Measurements from ENCODE around the gene MAS1.

MAS1 gene

GRCh38 chr6:159880412-159880975 lies 10.3 kb upstream of the MAS1 start:
- DNase-seq (ENCODE audit: low read depth in 2 of 2) = no peak

DNA sequence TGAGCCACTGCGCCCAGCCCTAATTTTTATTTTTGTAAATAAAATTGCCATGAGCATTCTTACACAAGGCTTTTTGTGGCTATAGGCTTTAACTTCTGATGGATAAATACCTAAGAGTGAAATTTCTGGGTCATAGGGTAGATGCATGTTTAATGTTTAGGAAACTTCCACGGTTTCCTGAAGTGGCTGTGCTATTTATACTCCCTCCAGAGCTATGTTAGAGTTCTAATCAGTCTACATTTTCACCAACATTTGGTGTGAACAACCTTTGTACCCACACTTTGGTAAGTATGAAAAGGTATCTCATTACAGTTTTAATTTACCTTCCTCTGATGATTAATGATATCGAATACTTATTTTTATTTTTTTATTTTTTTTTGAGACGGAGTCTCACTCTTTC lies 6.1 kb upstream of the MAS1 start:
- no peak for DNase-seq (ENCODE audit: low read depth in 2 of 2)

DNA sequence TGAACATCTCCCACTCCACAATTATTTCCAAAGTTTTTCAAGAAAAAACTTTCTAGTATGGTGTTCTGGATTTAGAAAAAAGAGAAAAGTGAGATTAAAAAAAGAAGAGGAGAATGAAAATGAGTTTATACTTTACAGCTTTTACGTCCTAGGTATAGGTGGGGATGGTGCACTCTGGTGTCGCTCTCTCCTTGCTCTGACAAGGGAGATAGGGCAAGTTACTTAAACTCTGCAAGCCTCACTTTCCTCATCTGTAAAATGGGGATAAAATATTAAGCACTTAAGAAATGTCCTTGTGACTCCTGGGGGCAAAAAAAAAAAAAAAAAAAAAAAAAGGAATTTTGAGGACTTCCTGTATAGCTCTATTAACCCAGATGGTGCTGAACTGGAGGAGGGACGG lies 4.5 kb upstream of the MAS1 start:
- no peak for DNase-seq (ENCODE audit: low read depth in 2 of 2)

DNA sequence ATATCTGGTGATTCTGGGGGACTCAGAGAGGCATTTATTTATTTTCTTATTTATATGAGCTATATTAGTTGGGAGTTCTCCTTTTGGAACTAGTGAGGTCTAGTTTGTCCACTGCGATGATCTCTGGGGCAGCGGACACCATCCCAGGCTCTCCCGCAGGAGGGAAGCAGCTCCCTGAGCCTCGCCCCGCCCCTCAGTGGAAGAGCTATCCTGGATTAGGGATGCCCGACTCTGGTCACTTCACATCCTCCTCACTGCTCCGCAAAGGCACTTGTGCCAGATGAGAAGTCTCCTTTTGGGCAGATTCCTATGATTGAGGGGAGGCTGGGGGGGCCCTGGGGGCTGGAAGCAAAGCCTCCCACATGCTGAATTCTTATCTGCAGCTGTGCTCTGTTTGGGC lies 3.6 kb upstream of the MAS1 start:
- DNase-seq (ENCODE audit: low read depth in 2 of 2) = no peak

- no peak for DNase-seq (ENCODE audit: low read depth in 2 of 2)
These were observed 3.0 kb upstream of the MAS1 start for GRCh38 chr6:159887761-159888160.

GRCh38 chr6:159890201-159890600 lies 587 bp upstream of the MAS1 start:
- DNase-seq (ENCODE audit: low read depth in 2 of 2) = no peak

DNA sequence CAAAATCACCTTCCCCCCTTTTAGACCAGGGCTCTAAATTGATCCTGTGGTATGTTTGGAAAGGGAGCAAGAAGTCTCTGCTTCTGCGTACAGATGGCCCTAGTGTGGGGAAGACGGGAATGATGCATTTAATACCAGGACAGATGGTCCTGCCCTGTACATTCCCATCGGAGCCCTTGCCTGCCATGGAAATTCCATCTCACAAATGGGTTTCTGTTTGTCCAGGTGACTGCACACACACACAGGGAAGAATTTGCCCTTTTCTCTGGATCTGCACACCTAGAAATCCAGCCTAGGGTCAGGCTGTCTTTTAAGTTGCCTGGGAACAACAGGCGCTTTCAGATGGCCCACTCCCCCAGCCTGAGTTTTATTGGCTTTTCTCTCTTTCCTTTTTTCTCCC lies 1.3 kb downstream of the MAS1 start:
- DNase-seq (ENCODE audit: low read depth in 2 of 2) = no peak

DNA sequence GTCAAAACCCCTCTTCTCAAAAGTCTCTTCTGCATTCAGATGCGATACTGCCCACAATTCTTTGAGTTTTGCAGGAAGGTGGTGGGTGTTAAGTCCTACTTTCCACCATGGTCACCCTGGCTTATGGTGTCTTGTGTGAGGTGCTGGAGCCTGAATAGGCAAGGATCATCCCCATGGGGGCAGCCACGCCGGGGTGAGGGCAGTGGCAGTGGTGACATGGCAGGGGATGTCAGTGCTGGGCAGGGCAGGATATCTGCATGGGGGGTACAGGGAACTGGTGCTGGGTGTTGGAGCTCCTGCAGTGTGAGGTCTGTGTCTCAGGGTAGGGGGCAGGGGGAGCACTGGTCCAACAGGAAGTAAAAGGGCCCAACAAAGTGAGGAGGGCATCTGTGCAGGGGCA lies 2.3 kb downstream of the MAS1 start:
- DNase-seq (ENCODE audit: low read depth in 2 of 2) = no peak

DNA sequence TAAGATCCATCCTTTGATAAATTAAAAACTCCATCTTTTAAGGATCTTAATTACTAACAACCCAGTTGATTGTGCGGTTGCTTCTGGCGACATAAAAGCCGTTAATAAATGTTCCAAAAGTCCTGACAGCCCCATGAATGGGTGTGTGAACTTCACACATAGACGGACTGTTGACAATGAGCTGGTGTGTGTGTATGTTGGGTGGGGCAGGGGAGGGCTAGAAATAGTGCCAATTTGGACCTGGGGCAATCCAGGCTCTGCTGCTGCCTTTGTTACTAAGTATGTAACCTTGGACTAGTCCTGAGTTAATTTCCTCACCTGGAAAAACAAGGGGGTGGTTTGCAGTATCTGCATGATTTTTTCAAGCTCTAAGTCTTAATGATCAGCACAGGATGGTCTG lies 4.2 kb downstream of the MAS1 start:
- DNase-seq (ENCODE audit: low read depth in 2 of 2) = no peak

DNA sequence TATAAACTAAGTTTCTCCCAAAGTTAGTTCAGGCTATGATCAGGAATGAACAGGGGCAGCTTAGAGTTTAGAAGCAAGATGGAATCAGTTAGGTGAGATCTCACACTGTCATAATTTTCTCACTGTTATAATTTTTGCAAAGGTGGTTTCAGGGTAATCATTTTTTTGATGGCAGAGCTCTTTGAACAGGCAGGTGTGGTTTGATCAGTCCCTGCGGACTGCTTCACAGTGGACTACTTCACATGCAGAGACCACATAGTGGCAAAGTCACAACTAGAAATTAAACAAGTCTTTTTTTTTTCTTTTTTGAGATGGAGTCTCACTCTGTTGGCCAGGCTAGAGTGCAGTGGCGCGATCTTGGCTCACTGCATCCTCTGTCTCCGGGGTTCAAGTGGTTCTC lies 6.8 kb downstream of the MAS1 start:
- no peak for DNase-seq (ENCODE audit: low read depth in 2 of 2)

- no peak for DNase-seq (ENCODE audit: low read depth in 2 of 2)
These were observed 7.7 kb downstream of the MAS1 start for GRCh38 chr6:159898519-159898918.

GRCh38 chr6:159899994-159900745 lies 9.4 kb downstream of the MAS1 start:
- no peak for DNase-seq (ENCODE audit: low read depth in 2 of 2)

GRCh38 chr6:159902620-159903019 lies 11.8 kb downstream of the MAS1 start:
- DNase-seq (ENCODE audit: low read depth in 2 of 2) = no peak

GRCh38 chr6:159904497-159904911 lies 13.7 kb downstream of the MAS1 start:
- DNase-seq (ENCODE audit: low read depth in 2 of 2) = no peak

DNA sequence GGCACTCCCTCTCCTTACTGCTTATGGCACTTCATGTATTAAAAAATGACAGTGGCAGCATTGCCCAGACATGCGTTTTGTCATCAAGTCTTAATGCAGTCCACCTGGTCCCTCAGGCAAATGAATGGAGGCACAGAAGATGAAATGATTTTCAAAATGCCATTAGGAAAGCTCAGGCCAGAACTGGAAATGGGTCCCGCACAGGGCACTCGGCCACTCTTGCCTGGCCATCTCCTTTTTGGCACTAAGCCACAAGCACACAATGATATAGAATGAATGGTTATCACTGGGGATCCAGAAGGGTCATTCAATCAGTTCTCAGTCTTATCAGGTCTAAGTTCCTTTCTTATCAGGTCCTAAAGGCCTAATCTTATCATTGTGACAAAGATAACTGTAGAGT lies 15.6 kb downstream of the MAS1 start:
- no peak for DNase-seq (ENCODE audit: low read depth in 2 of 2)

- DNase-seq (ENCODE audit: low read depth in 2 of 2) = no peak
These were observed 17.7 kb downstream of the MAS1 start for GRCh38 chr6:159908535-159908934.

GRCh38 chr6:159908979-159909378 lies 18.2 kb downstream of the MAS1 start:
- DNase-seq (ENCODE audit: low read depth in 2 of 2) = no peak

DNA sequence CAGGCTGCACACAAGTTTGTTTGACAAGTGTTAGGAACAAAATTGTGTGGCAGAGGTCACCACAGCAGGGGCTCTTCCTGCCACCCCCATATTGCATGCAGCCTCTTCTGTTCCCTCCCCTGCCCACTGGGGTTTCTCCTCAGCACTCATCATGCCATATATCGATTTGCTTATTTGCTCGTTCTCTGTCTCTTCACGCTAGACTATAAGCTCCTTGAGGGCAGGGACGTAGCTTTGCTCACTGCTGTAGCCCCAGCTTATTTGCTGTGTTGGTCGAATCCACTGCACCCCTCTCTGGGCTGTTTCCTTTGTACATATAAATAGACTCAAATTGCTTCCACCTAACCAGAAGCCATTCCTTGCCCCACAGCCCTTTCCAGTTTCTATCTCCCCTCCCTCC lies 19.6 kb downstream of the MAS1 start:
- no peak for DNase-seq (ENCODE audit: low read depth in 2 of 2)

- DNase-seq (ENCODE audit: low read depth in 2 of 2) = no peak
These were observed 22.6 kb downstream of the MAS1 start for GRCh38 chr6:159913375-159913774.

DNA sequence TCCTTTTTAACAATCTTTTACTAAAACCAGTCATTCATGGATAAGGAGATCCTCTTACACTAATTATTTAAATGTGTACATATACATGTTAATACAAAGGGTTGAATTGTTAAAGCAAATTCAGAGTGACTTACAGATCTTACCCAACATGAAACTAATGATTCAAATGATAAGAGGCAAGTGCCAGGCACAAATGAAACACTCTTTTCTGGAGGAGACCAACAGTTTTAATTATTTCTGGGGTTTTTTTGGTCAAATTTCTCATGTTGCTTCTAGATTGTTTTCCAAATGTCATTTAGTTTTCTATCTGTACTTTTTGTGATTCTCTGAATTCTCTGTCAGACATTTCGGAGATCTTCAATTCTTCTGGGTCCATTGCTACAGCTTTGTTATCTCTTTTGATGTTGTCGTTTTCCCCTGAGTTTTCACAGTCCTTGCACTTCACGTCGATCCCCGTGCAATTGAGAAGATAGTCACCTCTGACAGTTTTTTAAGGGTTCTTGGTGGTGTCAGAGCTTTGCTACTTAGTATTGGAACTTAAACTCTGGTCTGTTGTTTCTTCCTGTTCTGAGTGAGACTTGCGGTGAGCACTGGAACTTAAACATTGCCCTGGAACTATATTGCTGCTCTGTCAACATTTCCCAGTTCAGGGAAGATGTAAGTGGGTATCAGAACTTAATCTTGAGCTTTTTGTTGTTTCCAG lies 23.2 kb downstream of the MAS1 start:
- DNase-seq (ENCODE audit: low read depth in 2 of 2) = no peak

DNA sequence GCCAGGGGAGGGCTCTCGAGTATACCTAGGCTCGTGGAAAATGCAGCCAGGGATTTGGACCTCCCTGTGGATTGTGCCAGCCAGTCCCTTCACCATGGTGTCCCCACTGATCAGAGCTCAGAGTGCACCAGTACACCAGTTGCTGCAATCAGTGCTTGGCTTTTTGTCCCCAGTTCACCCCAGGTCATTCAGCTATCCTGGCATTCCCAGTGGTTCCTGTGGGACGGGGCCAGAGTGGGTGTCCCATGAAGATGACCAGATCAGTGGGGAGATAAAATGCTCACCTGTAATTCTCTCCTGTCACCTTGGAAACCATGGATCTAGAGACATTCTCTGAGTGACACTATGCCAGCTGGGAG lies 23.8 kb downstream of the MAS1 start:
- no peak for DNase-seq (ENCODE audit: low read depth in 2 of 2)

DNA sequence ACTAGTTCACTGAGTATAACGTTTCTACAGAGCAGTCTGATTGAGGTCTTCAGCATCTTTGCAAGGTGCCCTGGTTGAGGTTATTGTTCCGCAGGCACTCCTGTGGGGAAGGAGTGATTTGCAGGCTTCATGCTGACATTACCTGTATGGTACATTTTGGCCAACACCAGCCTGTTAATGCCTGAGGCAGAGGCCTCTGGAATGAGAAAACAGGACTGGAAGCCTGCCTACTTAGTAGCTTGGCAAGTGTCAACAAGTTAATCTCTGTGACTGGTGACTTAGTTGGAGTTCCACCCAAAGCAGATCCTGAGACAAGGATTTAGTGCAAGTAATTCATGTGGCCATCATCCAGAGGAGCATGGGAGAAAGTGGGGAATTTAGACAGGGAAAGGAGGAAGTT lies 24.6 kb downstream of the MAS1 start:
- no peak for DNase-seq (ENCODE audit: low read depth in 2 of 2)

DNA sequence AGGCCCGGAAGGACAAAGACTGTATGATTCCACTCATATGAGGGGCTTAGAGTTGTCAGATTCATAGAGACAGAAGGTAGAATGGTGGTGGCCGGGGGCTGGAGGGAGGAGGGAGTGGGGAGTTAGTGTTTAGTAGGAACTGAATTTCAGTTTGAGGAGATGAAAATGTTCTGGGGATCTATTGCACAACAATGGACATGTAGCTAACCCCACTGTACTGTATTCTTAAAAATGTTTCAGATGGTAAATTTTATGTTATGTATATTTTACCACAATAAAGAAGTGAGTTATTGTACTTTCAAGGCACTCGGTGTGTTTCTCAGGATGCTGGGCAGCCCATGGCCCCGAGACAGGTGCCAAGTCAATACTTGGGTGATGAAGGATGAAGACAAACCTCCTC lies 25.4 kb downstream of the MAS1 start:
- no peak for DNase-seq (ENCODE audit: low read depth in 2 of 2)

Data from stimulated activated CD4-positive, alpha-beta T cell treated with anti-CD3 and anti-CD28 coated beads, Interleukin-1b, Interleukin-23, amount 100 ng/mL, for 1 hour (primary cell).